Measurements from ENCODE around the gene EIF2B5. TPM values are rescaled to one million over a fixed set of nuclear protein-coding genes. Genes with fewer than 3 reads are reported as not detected.

EIF2B5 gene
- total RNA-seq, 2 experiments from 2014 or later = 41.1 to 56.7 TPM

DNA sequence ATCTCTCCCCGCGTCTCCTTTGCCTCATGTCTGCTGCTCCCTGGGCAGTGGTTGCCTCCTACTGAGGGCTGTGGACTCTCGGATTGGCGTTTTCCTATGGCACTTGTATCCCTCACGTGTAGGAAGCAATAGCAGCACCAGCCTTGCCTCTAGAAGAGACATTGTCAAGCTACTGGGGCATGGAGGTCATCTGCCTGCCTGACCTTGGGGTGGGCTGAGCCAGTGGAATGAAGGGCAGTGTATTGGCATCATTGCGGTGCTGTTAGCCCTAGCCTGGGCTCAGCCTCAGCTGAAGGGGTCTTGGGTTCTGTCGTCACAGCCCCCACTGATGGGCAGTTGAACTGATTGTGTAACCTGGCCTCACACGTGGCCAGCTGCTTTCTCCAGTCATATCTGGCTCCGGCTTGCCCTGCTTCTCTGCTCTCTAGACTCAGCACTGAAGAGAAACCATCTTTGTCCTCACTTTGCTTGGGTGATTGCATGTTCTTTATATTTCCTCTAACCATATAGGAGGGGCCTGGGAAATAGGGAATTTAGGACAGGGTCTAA is 58.9 kb downstream of the EIF2B5 start:
- Histone ChIP-seq H3K27ac (ENCODE audit: low read depth, low read length, poor library complexity, severe bottlenecking) (no peak overlapping the region), H3K79me2 (ENCODE audit: insufficient read depth, low read depth, low read length) (no peaks in the 10 kb centered on the region), H3K4me3 (ENCODE audit: low read depth, low read length, poor library complexity, severe bottlenecking) (no peak overlapping the region), H4K20me1 (ENCODE audit: insufficient read depth, low read length) (no peaks in the 10 kb centered on the region), H3K9me3 (ENCODE audit: low read length) (no peaks in the 10 kb centered on the region), H2AFZ (ENCODE audit: low read length) (no peak overlapping the region), H3K4me1 (ENCODE audit: insufficient read depth, low read length, poor library complexity, severe bottlenecking) (no peaks in the 10 kb centered on the region), H3K4me2 (ENCODE audit: low read length) (no peak overlapping the region), H3K9me2 (ENCODE audit: insufficient read depth, low read length) (no peaks in the 10 kb centered on the region), H3K36me3 (ENCODE audit: insufficient read depth, low read length) (peaks cover 75% of the 10 kb centered on the region)
- POLR2A ChIA-PET = interaction anchor here (0.6 kb wide), 1 partner anchor 62 kb away, joined by 4 read pairs; no protein-coding TSS in a partner anchor
- no TSS peak for BruUV-seq (replicated peaks)
- CTCF ChIA-PET (ENCODE audit: unreplicated experiment) = no interaction called here
- intact Hi-C loops (cut with micrococcal nuclease; ENCODE audit: unreplicated experiment) = no loop called here
- DNase-seq (ENCODE audit: low spot score) = no peak
- TF ChIP-seq, protein P1, sequence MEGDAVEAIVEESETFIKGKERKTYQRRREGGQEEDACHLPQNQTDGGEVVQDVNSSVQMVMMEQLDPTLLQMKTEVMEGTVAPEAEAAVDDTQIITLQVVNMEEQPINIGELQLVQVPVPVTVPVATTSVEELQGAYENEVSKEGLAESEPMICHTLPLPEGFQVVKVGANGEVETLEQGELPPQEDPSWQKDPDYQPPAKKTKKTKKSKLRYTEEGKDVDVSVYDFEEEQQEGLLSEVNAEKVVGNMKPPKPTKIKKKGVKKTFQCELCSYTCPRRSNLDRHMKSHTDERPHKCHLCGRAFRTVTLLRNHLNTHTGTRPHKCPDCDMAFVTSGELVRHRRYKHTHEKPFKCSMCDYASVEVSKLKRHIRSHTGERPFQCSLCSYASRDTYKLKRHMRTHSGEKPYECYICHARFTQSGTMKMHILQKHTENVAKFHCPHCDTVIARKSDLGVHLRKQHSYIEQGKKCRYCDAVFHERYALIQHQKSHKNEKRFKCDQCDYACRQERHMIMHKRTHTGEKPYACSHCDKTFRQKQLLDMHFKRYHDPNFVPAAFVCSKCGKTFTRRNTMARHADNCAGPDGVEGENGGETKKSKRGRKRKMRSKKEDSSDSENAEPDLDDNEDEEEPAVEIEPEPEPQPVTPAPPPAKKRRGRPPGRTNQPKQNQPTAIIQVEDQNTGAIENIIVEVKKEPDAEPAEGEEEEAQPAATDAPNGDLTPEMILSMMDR (conservative IDR thresholded peaks at IDR 0.05; ENCODE audit: low read length) = no peak
- no peak for TF ChIP-seq EZH2phosphoT487 (IDR thresholded peaks at IDR 0.05; ENCODE audit: borderline replicate concordance, low read depth, low read length)

Small RNAs within 50 kb of the gene (small RNA-seq; reads per million reads assigned to genes)
- gene RF00019 = not detected

Other genes starting within 250 kb of the EIF2B5 start
- 18.1 and 28.5 TPM in 2 replicates for gene ABCC5, start 117.5 kb upstream of the EIF2B5 start, total RNA-seq (2014; rRNA removed; shearing (Covaris generic))
- gene ABCC5, start 117.5 kb upstream of the EIF2B5 start, total RNA-seq (2022) = 24.8 and 27.2 TPM in 2 replicates
- not detected in 2 replicates for gene HTR3D, start 103.6 kb upstream of the EIF2B5 start, total RNA-seq (2014; rRNA removed; shearing (Covaris generic))
- gene HTR3D, start 103.6 kb upstream of the EIF2B5 start, total RNA-seq (2022) = not detected in 2 replicates
- gene HTR3C, start 82.3 kb upstream of the EIF2B5 start, total RNA-seq (2014; rRNA removed; shearing (Covaris generic)) = not detected in 2 replicates
- not detected in 2 replicates for gene HTR3C, start 82.3 kb upstream of the EIF2B5 start, total RNA-seq (2022)
- not detected in 2 replicates for gene HTR3E, start 38.3 kb upstream of the EIF2B5 start, total RNA-seq (2014; rRNA removed; shearing (Covaris generic))
- gene HTR3E, start 38.3 kb upstream of the EIF2B5 start, total RNA-seq (2022) = not detected in 2 replicates
- gene DVL3, start 20.0 kb downstream of the EIF2B5 start, total RNA-seq (2014; rRNA removed; shearing (Covaris generic)) = 38.5 and 41.3 TPM in 2 replicates
- gene DVL3, start 20.0 kb downstream of the EIF2B5 start, total RNA-seq (2022) = 65.6 and 70.4 TPM in 2 replicates
- 141 and 147 TPM in 2 replicates for gene AP2M1, start 39.5 kb downstream of the EIF2B5 start, total RNA-seq (2014; rRNA removed; shearing (Covaris generic))
- 158 and 168 TPM in 2 replicates for gene AP2M1, start 39.5 kb downstream of the EIF2B5 start, total RNA-seq (2022)
- 38.9 and 51.6 TPM in 2 replicates for gene ABCF3, start 50.8 kb downstream of the EIF2B5 start, total RNA-seq (2014; rRNA removed; shearing (Covaris generic))
- gene ABCF3, start 50.8 kb downstream of the EIF2B5 start, total RNA-seq (2022) = 59.0 and 67.1 TPM in 2 replicates
- not detected in 2 replicates for gene VWA5B2, start 94.2 kb downstream of the EIF2B5 start, total RNA-seq (2014; rRNA removed; shearing (Covaris generic))
- gene VWA5B2, start 94.2 kb downstream of the EIF2B5 start, total RNA-seq (2022) = not detected in 2 replicates
- gene ALG3, start 113.6 kb downstream of the EIF2B5 start, total RNA-seq (2014; rRNA removed; shearing (Covaris generic)) = 35.3 and 45.3 TPM in 2 replicates
- gene ALG3, start 113.6 kb downstream of the EIF2B5 start, total RNA-seq (2022) = 60.2 and 61.0 TPM in 2 replicates
- gene EEF1AKMT4, start 114.3 kb downstream of the EIF2B5 start, total RNA-seq (2014; rRNA removed; shearing (Covaris generic)) = 18.8 and 20.1 TPM in 2 replicates
- 13.2 and 18.8 TPM in 2 replicates for gene EEF1AKMT4, start 114.3 kb downstream of the EIF2B5 start, total RNA-seq (2022)
- not detected in 2 replicates for gene CAMK2N2, start 126.2 kb downstream of the EIF2B5 start, total RNA-seq (2014; rRNA removed; shearing (Covaris generic))
- gene CAMK2N2, start 126.2 kb downstream of the EIF2B5 start, total RNA-seq (2022) = 0.28 TPM in 1 of 2 replicates, not detected in the other
- gene ECE2, start 140.7 kb downstream of the EIF2B5 start, total RNA-seq (2014; rRNA removed; shearing (Covaris generic)) = not detected in 2 replicates
- not detected in 2 replicates for gene ECE2, start 140.7 kb downstream of the EIF2B5 start, total RNA-seq (2022)
- gene PSMD2, start 163.9 kb downstream of the EIF2B5 start, total RNA-seq (2014; rRNA removed; shearing (Covaris generic)) = 158 and 205 TPM in 2 replicates
- 182 and 219 TPM in 2 replicates for gene PSMD2, start 163.9 kb downstream of the EIF2B5 start, total RNA-seq (2022)
- gene EIF4G1, start 179.2 kb downstream of the EIF2B5 start, total RNA-seq (2014; rRNA removed; shearing (Covaris generic)) = 245 and 293 TPM in 2 replicates
- 350 and 412 TPM in 2 replicates for gene EIF4G1, start 179.2 kb downstream of the EIF2B5 start, total RNA-seq (2022)
- gene FAM131A, start 202.2 kb downstream of the EIF2B5 start, total RNA-seq (2014; rRNA removed; shearing (Covaris generic)) = 3.8 and 5.2 TPM in 2 replicates
- 3.7 and 4.2 TPM in 2 replicates for gene FAM131A, start 202.2 kb downstream of the EIF2B5 start, total RNA-seq (2022)
- 4.2 and 8.5 TPM in 2 replicates for gene CLCN2, start 226.2 kb downstream of the EIF2B5 start, total RNA-seq (2014; rRNA removed; shearing (Covaris generic))
- gene CLCN2, start 226.2 kb downstream of the EIF2B5 start, total RNA-seq (2022) = 14.2 and 15.0 TPM in 2 replicates
- 62.5 and 85.8 TPM in 2 replicates for gene POLR2H, start 226.4 kb downstream of the EIF2B5 start, total RNA-seq (2014; rRNA removed; shearing (Covaris generic))
- gene POLR2H, start 226.4 kb downstream of the EIF2B5 start, total RNA-seq (2022) = 73.0 and 80.1 TPM in 2 replicates
- gene THPO, start 242.8 kb downstream of the EIF2B5 start, total RNA-seq (2014; rRNA removed; shearing (Covaris generic)) = not detected in 2 replicates
- not detected in 2 replicates for gene THPO, start 242.8 kb downstream of the EIF2B5 start, total RNA-seq (2022)
- 0.16 TPM in 1 of 2 replicates, not detected in the other for gene CHRD, start 244.7 kb downstream of the EIF2B5 start, total RNA-seq (2014; rRNA removed; shearing (Covaris generic))
- gene CHRD, start 244.7 kb downstream of the EIF2B5 start, total RNA-seq (2022) = 0.07 TPM in 1 of 2 replicates, not detected in the other

All from OCI-LY7 (cell line).